ENCODE measurements around the gene DPEP2NB. TPM values are rescaled to one million over a fixed set of nuclear protein-coding genes. Genes with fewer than 3 reads are reported as not detected.

DPEP2NB gene
- polyA plus RNA-seq, 4 donors, result not detected

- DNase-seq (ENCODE audit: low read depth in 4 of 4, low spot score in 3 of 4), result no peak
These were observed 51.1 kb downstream of the DPEP2NB start for GRCh38 chr16:67964477-67965131.

- no peak for DNase-seq (ENCODE audit: low read depth in 4 of 4, low spot score in 3 of 4)
These were observed 51.9 kb downstream of the DPEP2NB start for GRCh38 chr16:67963662-67964321.

Other genes starting within 250 kb of the DPEP2NB start
- 10 to 100 TPM; 19.2 to 31.1 (median 21.8) TPM for gene RANBP10, start 209.4 kb downstream of the DPEP2NB start, polyA plus RNA-seq (ENCODE audit: insufficient read length in 4 of 4)
- gene TSNAXIP1, start 209.0 kb downstream of the DPEP2NB start, polyA plus RNA-seq (ENCODE audit: insufficient read length in 4 of 4), result 1 to 10 TPM; 2.9 to 9.8 (median 7.1) TPM
- gene THAP11, start 173.6 kb downstream of the DPEP2NB start, polyA plus RNA-seq (ENCODE audit: insufficient read length in 4 of 4), result 10 to 100 TPM; 27.7 to 34.1 (median 29.6) TPM
- 100 to 1,000 TPM; 103 to 128 (median 126) TPM for gene NUTF2, start 169.0 kb downstream of the DPEP2NB start, polyA plus RNA-seq (ENCODE audit: insufficient read length in 4 of 4)
- 10 to 100 TPM; 41.2 to 60.4 (median 44.7) TPM for gene CENPT, start 168.2 kb downstream of the DPEP2NB start, polyA plus RNA-seq (ENCODE audit: insufficient read length in 4 of 4)
- gene EDC4, start 142.9 kb downstream of the DPEP2NB start, polyA plus RNA-seq (ENCODE audit: insufficient read length in 4 of 4), result 100 to 1,000 TPM in 1 of 4 donors, 10 to 100 TPM in 3; 67.0 to 106 (median 83.7) TPM
- gene NRN1L, start 131.0 kb downstream of the DPEP2NB start, polyA plus RNA-seq (ENCODE audit: insufficient read length in 4 of 4), result under 1 TPM in 3 of 4 donors, not detected in 1; 0.39 to 0.94 (median 0.93) TPM
- 10 to 100 TPM; 31.0 to 36.4 (median 34.3) TPM for gene PSKH1, start 122.7 kb downstream of the DPEP2NB start, polyA plus RNA-seq (ENCODE audit: insufficient read length in 4 of 4)
- 1 to 10 TPM; 2.4 to 9.4 (median 5.6) TPM for gene CTRL, start 84.0 kb downstream of the DPEP2NB start, polyA plus RNA-seq (ENCODE audit: insufficient read length in 4 of 4)
- gene PSMB10, start 79.1 kb downstream of the DPEP2NB start, polyA plus RNA-seq (ENCODE audit: insufficient read length in 4 of 4), result 10 to 100 TPM; 20.3 to 31.6 (median 22.8) TPM
- gene LCAT, start 71.8 kb downstream of the DPEP2NB start, polyA plus RNA-seq (ENCODE audit: insufficient read length in 4 of 4), result 10 to 100 TPM; 13.1 to 29.4 (median 23.7) TPM
- gene SLC12A4, start 47.3 kb downstream of the DPEP2NB start, polyA plus RNA-seq (ENCODE audit: insufficient read length in 4 of 4), result 10 to 100 TPM; 32.7 to 61.6 (median 38.5) TPM
- under 1 TPM in 2 of 4 donors, not detected in 2; 0.07 to 0.09 TPM for gene DPEP3, start 35.4 kb downstream of the DPEP2NB start, polyA plus RNA-seq (ENCODE audit: insufficient read length in 4 of 4)
- 1 to 10 TPM in 2 of 4 donors, under 1 TPM in 2; 0.54 to 1.2 (median 0.94) TPM for gene DPEP2, start 16.4 kb downstream of the DPEP2NB start, polyA plus RNA-seq (ENCODE audit: insufficient read length in 4 of 4)
- gene DDX28, start 7.3 kb upstream of the DPEP2NB start, polyA plus RNA-seq (ENCODE audit: insufficient read length in 4 of 4), result 10 to 100 TPM in 1 of 4 donors, 1 to 10 TPM in 3; 6.6 to 10.1 (median 9.4) TPM
- gene DUS2, start 7.4 kb upstream of the DPEP2NB start, polyA plus RNA-seq (ENCODE audit: insufficient read length in 4 of 4), result 10 to 100 TPM in 3 of 4 donors, 1 to 10 TPM in 1; 9.8 to 15.8 (median 15.5) TPM
- gene NFATC3, start 69.5 kb upstream of the DPEP2NB start, polyA plus RNA-seq (ENCODE audit: insufficient read length in 4 of 4), result 10 to 100 TPM; 32.0 to 38.1 (median 35.0) TPM
- 10 to 100 TPM in 3 of 4 donors, under 1 TPM in 1; 0.94 to 44.7 (median 28.3) TPM for gene ESRP2, start 220.2 kb upstream of the DPEP2NB start, polyA plus RNA-seq (ENCODE audit: insufficient read length in 4 of 4)
- gene PLA2G15, start 229.5 kb upstream of the DPEP2NB start, polyA plus RNA-seq (ENCODE audit: insufficient read length in 4 of 4), result 10 to 100 TPM; 19.0 to 27.4 (median 22.2) TPM
- gene SLC7A6, start 248.6 kb upstream of the DPEP2NB start, polyA plus RNA-seq (ENCODE audit: insufficient read length in 4 of 4), result 10 to 100 TPM; 15.0 to 19.6 (median 16.5) TPM

Measured in left renal pelvis (tissue), 4 donors.